Peyer's patch (tissue), 4 donors: ENCODE measurements around the gene APOM. TPM values are rescaled to one million over a fixed set of nuclear protein-coding genes. Genes with fewer than 3 reads are reported as not detected.
A peak's percentile ranks its signal among the peaks of the same experiment; 100 is the strongest.

Experiments
- DNase-seq, 3 donors: peaks; one replicate each; pipeline ENCODE4 v3.0.0-alpha.2; 2017 to 2019
- H3K27ac ChIP-seq, 4 donors: fragments of 200-600 bp; sonication (generic); one replicate each; pipeline ENCODE4 v1.5.1; 2016 to 2019
- H3K27me3 ChIP-seq, 2 donors: fragments of 200-600 bp; sonication (generic); one replicate each; pipeline ENCODE4 v1.5.1; 2019
- H3K36me3 ChIP-seq, 3 donors: fragments of 200-600 bp; sonication (generic); one replicate each; pipeline ENCODE4 v1.5.1; 2016 to 2019
- H3K4me1 ChIP-seq, 4 donors: fragments of 200-600 bp; sonication (generic); one replicate each; pipeline ENCODE4 v1.5.1; 2016 to 2019
- H3K4me3 ChIP-seq, 4 donors: fragments of 200-600 bp; sonication (generic); 1 replicate in 3 of 4; 2 replicates in 1 of 4; pipeline ENCODE4 v1.5.1; 2016 to 2019; ENCODE audit warnings: mild to moderate bottlenecking in 1 of 4
- H3K9me3 ChIP-seq, 4 donors: fragments of 200-600 bp; sonication (generic); one replicate each; pipeline ENCODE4 v1.5.1; 2016 to 2019; ENCODE audit warnings: mild to moderate bottlenecking in 1 of 4
- CTCF ChIP-seq, 6 experiments: fragments of 450-650 bp in 4 of 6; fragments of 200-600 bp in 2 of 6; sonication (generic) in 1 of 6; IDR thresholded peaks; one replicate each; pipeline ENCODE4 v1.5.1; 2017 to 2019; ENCODE audit warnings: antibody characterized with exemption in 6 of 6, mild to moderate bottlenecking in 3 of 6, moderate library complexity in 1 of 6
- POLR2A ChIP-seq, 2 donors: fragments of 450-650 bp; IDR thresholded peaks; one replicate each; pipeline ENCODE4 v1.5.1; 2017; ENCODE audit warnings: antibody characterized with exemption in 2 of 2, mild to moderate bottlenecking in 2 of 2, moderate library complexity in 2 of 2
- total RNA-seq, 4 donors: library from RNA; depleted of rRNA; stranded (reverse); fragments of >200 nt; gene quantifications; one replicate each; pipeline ENCODE4 v1.1.0, GENCODE V29; 2016

The APOM gene
- total RNA-seq, 4 donors from 2014 or later, result 10.0 to 34.9 (median 10.9) TPM; not detected in 1

DNA sequence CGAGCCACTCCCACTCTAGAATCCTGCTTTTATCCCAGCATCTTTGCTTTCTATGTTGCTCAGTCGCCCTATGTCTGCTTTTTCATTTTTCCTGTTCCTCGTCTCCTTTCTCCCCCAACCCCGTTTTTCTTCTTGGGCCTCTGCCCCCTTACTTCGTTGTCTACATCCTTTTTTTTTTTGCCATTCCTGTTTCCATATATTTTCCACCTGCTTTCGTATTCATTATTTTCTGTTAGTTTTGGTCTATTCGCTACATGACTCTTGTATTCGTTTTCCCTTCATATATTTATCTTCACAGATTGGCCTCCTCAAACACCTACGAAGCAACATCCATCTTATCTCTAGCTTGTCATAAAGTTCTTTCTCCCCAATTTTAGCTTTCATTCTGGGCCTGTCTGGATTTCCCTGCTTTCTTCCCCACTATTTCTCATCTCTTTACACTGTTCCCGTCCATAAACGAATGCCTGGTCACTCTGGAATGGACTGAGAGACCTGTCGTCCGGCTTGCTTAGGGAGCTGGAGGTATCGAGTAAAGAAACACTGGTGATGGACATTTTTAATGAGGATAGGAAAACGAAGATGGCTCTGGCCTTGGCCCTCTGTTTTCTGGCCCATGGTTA is 34.3 kb upstream of the APOM start:
- H3K9me3 ChIP-seq, result no peaks in the 10 kb centered on the region
- DNase-seq, result no peak
- H3K4me3 ChIP-seq, result peak overlapping the region; percentile 54 to 100 (median 88)
- peaks cover 0 to 38% (median 0%) of the 10 kb centered on the region in 3 donors for H3K36me3 ChIP-seq
- TF ChIP-seq POLR2A (IDR thresholded peaks at IDR 0.05) (no peak), CTCF (IDR thresholded peaks at IDR 0.05) (no peak)
- H3K4me1 ChIP-seq, result peaks cover 0 to 16% (median 0%) of the 10 kb centered on the region in 4 donors
- peak overlapping the region; percentile 95 to 99 (median 98) for H3K27ac ChIP-seq
- no peaks in the 10 kb centered on the region for H3K27me3 ChIP-seq

- Histone ChIP-seq H3K27ac (peak overlapping the region; percentile 38 to 99 (median 96)), H3K4me3 (peak overlapping the region in 2 of 4 donors; percentile 89 to 100), H3K36me3 (peaks cover 0 to 44% (median 0%) of the 10 kb centered on the region in 3 donors), H3K9me3 (no peaks in the 10 kb centered on the region), H3K4me1 (peaks cover 0 to 16% (median 0%) of the 10 kb centered on the region in 4 donors), H3K27me3 (no peaks in the 10 kb centered on the region)
- no peak for DNase-seq
- no peak for TF ChIP-seq POLR2A (IDR thresholded peaks at IDR 0.05)
These were observed 33.7 kb upstream of the APOM start for GRCh38 chr6:31621991-31622390.

DNA sequence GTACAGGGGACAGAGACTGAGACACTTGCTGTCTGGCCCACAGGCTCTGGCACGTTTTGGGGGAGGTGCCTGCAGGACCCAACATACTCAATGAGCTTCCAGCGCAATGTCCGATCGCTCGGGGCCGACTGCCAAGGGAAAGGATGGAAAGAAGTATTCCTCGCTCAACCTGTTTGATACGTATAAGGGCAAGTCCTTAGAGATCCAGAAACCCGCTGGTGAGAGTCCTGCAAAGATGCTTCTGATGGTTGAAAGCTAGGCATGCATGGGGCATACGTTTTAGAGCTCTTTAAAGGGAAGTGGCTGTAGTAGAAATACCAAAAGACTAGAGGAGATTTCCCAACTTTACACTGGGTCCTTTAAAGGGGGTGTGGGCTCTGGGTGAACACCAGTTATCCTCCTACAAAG is 33.0 kb upstream of the APOM start:
- Histone ChIP-seq H3K4me1 (peaks cover 0 to 16% (median 0%) of the 10 kb centered on the region in 4 donors), H3K9me3 (no peaks in the 10 kb centered on the region), H3K36me3 (peaks cover 0 to 50% (median 0%) of the 10 kb centered on the region in 3 donors), H3K4me3 (no peak overlapping the region), H3K27ac (peak overlapping the region in 1 of 4 donors; percentile 38), H3K27me3 (no peaks in the 10 kb centered on the region)
- no peak for DNase-seq
- no peak for TF ChIP-seq POLR2A (IDR thresholded peaks at IDR 0.05)
- no peak for TF ChIP-seq CTCF (IDR thresholded peaks at IDR 0.05)

DNA sequence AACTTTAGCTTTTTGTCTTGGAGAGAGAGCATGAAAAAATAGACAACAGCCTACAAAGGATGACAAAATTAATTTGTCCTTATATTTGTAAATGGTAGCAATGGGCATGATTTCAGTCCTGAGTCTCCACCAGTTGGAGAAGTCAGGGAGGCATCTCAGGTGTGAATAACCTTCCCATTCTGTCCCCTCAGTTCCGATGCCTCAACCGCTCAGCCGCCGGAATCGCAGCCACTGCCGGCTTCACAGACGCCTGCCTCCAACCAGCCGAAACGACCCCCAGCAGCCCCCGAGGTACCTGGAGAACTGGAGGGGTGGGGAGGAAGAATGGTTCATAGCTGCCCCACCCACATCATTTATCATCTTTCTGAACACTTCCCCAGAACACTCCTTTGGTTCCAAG is 31.6 kb upstream of the APOM start:
- peaks cover 0 to 64% (median 0%) of the 10 kb centered on the region in 3 donors for H3K36me3 ChIP-seq

GRCh38 chr6:31626952-31627351 is 28.7 kb upstream of the APOM start:
- no peak for TF ChIP-seq CTCF (IDR thresholded peaks at IDR 0.05)
- no peak for TF ChIP-seq POLR2A (IDR thresholded peaks at IDR 0.05)
- Histone ChIP-seq H3K27ac (no peak overlapping the region), H3K4me3 (no peak overlapping the region), H3K4me1 (peaks cover 0 to 9% (median 0%) of the 10 kb centered on the region in 4 donors), H3K27me3 (no peaks in the 10 kb centered on the region), H3K36me3 (peaks cover 0 to 93% (median 0%) of the 10 kb centered on the region in 3 donors), H3K9me3 (no peaks in the 10 kb centered on the region)
- DNase-seq, result no peak

More for the DNA sequence above, 31.6 kb upstream of the APOM start:
- no peak for DNase-seq
- Histone ChIP-seq H3K27me3 (no peaks in the 10 kb centered on the region), H3K4me3 (no peak overlapping the region), H3K9me3 (no peaks in the 10 kb centered on the region), H3K4me1 (peaks cover 0 to 16% (median 0%) of the 10 kb centered on the region in 4 donors), H3K27ac (no peak overlapping the region)
- no peak for TF ChIP-seq POLR2A (IDR thresholded peaks at IDR 0.05)
- TF ChIP-seq CTCF (IDR thresholded peaks at IDR 0.05), result no peak

GRCh38 chr6:31627690-31628287 is 27.9 kb upstream of the APOM start:
- H3K4me3 ChIP-seq, result no peak overlapping the region
- no peak for TF ChIP-seq CTCF (IDR thresholded peaks at IDR 0.05)
- no peak for TF ChIP-seq POLR2A (IDR thresholded peaks at IDR 0.05)
- peaks cover 0 to 100% (median 0%) of the 10 kb centered on the region in 3 donors for H3K36me3 ChIP-seq
- H3K9me3 ChIP-seq, result no peaks in the 10 kb centered on the region
- H3K27ac ChIP-seq, result no peak overlapping the region
- H3K4me1 ChIP-seq, result peaks cover 0 to under 1% (median 0%) of the 10 kb centered on the region in 4 donors
- no peak for DNase-seq
- H3K27me3 ChIP-seq, result no peaks in the 10 kb centered on the region
